HG03520 (cell line): ENCODE results near the gene MAD1L1.

Experiments used
- ATAC-seq: cut with Tn5 transposase; IDR thresholded peaks from one replicate; pipeline ENCODE4 v1.9.1; 2021; ENCODE audit warnings: mild to moderate bottlenecking, moderate library complexity; ENCODE audit not compliant: unreplicated experiment

The MAD1L1 gene

GRCh38 chr7:2219136-2219535 lies 13.6 kb downstream of the MAD1L1 start:
- ATAC-seq, result no peak

GRCh38 chr7:2218444-2218785 lies 14.3 kb downstream of the MAD1L1 start:
- no peak for ATAC-seq

GRCh38 chr7:2217716-2218443 lies 14.9 kb downstream of the MAD1L1 start:
- no peak for ATAC-seq

- ATAC-seq, result no peak
Observed at GRCh38 chr7:2217206-2217605, 15.5 kb downstream of the MAD1L1 start.

GRCh38 chr7:2215851-2216250 lies 16.9 kb downstream of the MAD1L1 start:
- no peak for ATAC-seq

GRCh38 chr7:2214636-2215035 lies 18.1 kb downstream of the MAD1L1 start:
- ATAC-seq, result no peak

GRCh38 chr7:2213551-2214215 lies 19.1 kb downstream of the MAD1L1 start:
- ATAC-seq, result no peak

GRCh38 chr7:2212906-2213305 lies 19.8 kb downstream of the MAD1L1 start:
- ATAC-seq, result no peak

- no peak for ATAC-seq
Observed at GRCh38 chr7:2211926-2212325, 20.8 kb downstream of the MAD1L1 start.

GRCh38 chr7:2211259-2211880 lies 21.4 kb downstream of the MAD1L1 start:
- no peak for ATAC-seq

GRCh38 chr7:2210551-2211258 lies 22.0 kb downstream of the MAD1L1 start:
- ATAC-seq, result no peak

- no peak for ATAC-seq
Observed at GRCh38 chr7:2209961-2210323, 22.8 kb downstream of the MAD1L1 start.

GRCh38 chr7:2209146-2209960 lies 23.4 kb downstream of the MAD1L1 start:
- peak; percentile 51 for ATAC-seq

- ATAC-seq, result no peak
Observed at GRCh38 chr7:2208712-2209111, 24.0 kb downstream of the MAD1L1 start.

- ATAC-seq, result no peak
Observed at GRCh38 chr7:2205036-2205780, 27.5 kb downstream of the MAD1L1 start.

- ATAC-seq, result no peak
Observed at GRCh38 chr7:2204446-2204845, 28.3 kb downstream of the MAD1L1 start.

- no peak for ATAC-seq
Observed at GRCh38 chr7:2203766-2204300, 28.9 kb downstream of the MAD1L1 start.

GRCh38 chr7:2202901-2203765 lies 29.6 kb downstream of the MAD1L1 start:
- ATAC-seq, result no peak

- no peak for ATAC-seq
Observed at GRCh38 chr7:2202361-2202761, 30.4 kb downstream of the MAD1L1 start.
